Upper lobe of left lung (tissue), 4 donors: ENCODE results near the gene MPPED2.

Experiments used
- EP300 ChIP-seq, 4 donors: sonication (generic); formaldehyde crosslinking; IDR thresholded peaks; one replicate each; pipeline ENCODE4 v1.5.1; 2017; ENCODE audit warnings: antibody characterized with exemption in 4 of 4, control low read depth in 2 of 4
- POLR2A ChIP-seq, 4 donors: fragments of 450-650 bp; IDR thresholded peaks; one replicate each; pipeline ENCODE4 v1.5.1; 2016 to 2017; ENCODE audit warnings: antibody characterized with exemption in 4 of 4, mild to moderate bottlenecking in 2 of 4
- TF ChIP-seq, protein P1 (sequence below), 6 experiments: fragments of 450-650 bp in 4 of 6; fragments of 200-600 bp in 2 of 6; sonication (generic) in 2 of 6; IDR thresholded peaks; one replicate each; pipeline ENCODE4 v1.5.1; 2016 to 2019; ENCODE audit warnings: antibody characterized with exemption in 6 of 6

DNA sequence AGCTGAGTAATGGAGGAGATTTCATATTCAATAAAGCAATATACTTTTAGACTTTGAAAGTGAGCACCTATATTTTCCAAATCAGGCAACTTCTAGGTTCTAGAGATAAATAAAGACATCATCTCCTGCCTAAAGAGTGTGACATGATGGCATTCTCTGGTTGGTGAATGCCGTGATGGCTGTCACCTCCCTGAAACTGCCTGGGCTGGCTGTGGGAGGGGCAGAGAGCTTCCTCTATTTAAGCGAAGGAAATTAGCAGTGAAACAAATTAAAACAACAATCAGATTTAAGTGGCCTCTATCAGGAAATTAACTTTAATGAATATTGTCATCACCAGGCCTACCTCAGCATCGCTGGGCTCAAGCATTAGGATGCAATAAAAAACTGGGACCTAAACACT, 149.4 kb downstream of the MPPED2 start:
- TF ChIP-seq, protein P1, sequence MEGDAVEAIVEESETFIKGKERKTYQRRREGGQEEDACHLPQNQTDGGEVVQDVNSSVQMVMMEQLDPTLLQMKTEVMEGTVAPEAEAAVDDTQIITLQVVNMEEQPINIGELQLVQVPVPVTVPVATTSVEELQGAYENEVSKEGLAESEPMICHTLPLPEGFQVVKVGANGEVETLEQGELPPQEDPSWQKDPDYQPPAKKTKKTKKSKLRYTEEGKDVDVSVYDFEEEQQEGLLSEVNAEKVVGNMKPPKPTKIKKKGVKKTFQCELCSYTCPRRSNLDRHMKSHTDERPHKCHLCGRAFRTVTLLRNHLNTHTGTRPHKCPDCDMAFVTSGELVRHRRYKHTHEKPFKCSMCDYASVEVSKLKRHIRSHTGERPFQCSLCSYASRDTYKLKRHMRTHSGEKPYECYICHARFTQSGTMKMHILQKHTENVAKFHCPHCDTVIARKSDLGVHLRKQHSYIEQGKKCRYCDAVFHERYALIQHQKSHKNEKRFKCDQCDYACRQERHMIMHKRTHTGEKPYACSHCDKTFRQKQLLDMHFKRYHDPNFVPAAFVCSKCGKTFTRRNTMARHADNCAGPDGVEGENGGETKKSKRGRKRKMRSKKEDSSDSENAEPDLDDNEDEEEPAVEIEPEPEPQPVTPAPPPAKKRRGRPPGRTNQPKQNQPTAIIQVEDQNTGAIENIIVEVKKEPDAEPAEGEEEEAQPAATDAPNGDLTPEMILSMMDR (IDR thresholded peaks at IDR 0.05): no peak
- TF ChIP-seq EP300 (IDR thresholded peaks at IDR 0.05): no peak
- TF ChIP-seq POLR2A (IDR thresholded peaks at IDR 0.05): no peak
